Loucy (cell line): Measurements from ENCODE around the gene SLC17A1.

Source experiments
- H2AFZ ChIP-seq: fragments of 200-600 bp; sonication (generic); 2 replicates; pipeline ENCODE4 v1.6.0; 2016; ENCODE audit warnings: antibody characterized with exemption, mild to moderate bottlenecking, low read length, moderate library complexity
- H3F3A ChIP-seq: fragments of 200-600 bp; 2 replicates; pipeline ENCODE4 v1.6.0; 2016; ENCODE audit warnings: antibody characterized with exemption, low read depth, mild to moderate bottlenecking
- H3K27me3 ChIP-seq: fragments of 200-600 bp; sonication (generic); 2 replicates; pipeline ENCODE4 v1.6.1; 2014; ENCODE audit warnings: low read length, mild to moderate bottlenecking; ENCODE audit not compliant: insufficient read depth, poor library complexity, severe bottlenecking
- H3K36me3 ChIP-seq: fragments of 200-600 bp; sonication (generic); 2 replicates; pipeline ENCODE4 v1.6.1; 2016; ENCODE audit warnings: low read length; ENCODE audit not compliant: insufficient read depth
- H3K4me1 ChIP-seq: fragments of 200-600 bp; sonication (generic); 2 replicates; pipeline ENCODE4 v1.5.1; 2014; ENCODE audit warnings: low read length, mild to moderate bottlenecking; ENCODE audit not compliant: insufficient read depth, poor library complexity, severe bottlenecking
- H3K4me2 ChIP-seq: fragments of 200-600 bp; sonication (generic); 2 replicates; pipeline ENCODE4 v1.6.0; 2014; ENCODE audit warnings: antibody characterized with exemption, low read length, low read depth, mild to moderate bottlenecking; ENCODE audit not compliant: poor library complexity, severe bottlenecking
- H3K4me3 ChIP-seq: fragments of 200-600 bp; sonication (generic); 2 replicates; pipeline ENCODE4 v1.5.1; 2014; ENCODE audit warnings: low read length, mild to moderate bottlenecking, mixed read lengths; ENCODE audit not compliant: poor library complexity, severe bottlenecking
- H3K79me2 ChIP-seq: fragments of 200-600 bp; sonication (generic); 2 replicates; pipeline ENCODE4 v1.6.1; 2014; ENCODE audit warnings: low read length; ENCODE audit not compliant: insufficient read depth
- H3K9ac ChIP-seq: fragments of 200-600 bp; sonication (generic); 2 replicates; pipeline ENCODE4 v1.6.0; 2014; ENCODE audit warnings: mild to moderate bottlenecking, low read depth, low read length, moderate library complexity; ENCODE audit not compliant: poor library complexity, severe bottlenecking
- H3K9me2 ChIP-seq: fragments of 200-600 bp; sonication (generic); replicated peaks from 2 replicates; pipeline ENCODE4 v1.6.1; 2016; ENCODE audit warnings: low read depth, low read length, mixed read lengths
- H3K9me3 ChIP-seq: fragments of 200-600 bp; sonication (generic); 2 replicates; pipeline ENCODE4 v1.6.1; 2014; ENCODE audit warnings: mild to moderate bottlenecking, antibody characterized with exemption, low read length, low read depth; ENCODE audit not compliant: insufficient read depth
- H4K20me1 ChIP-seq: fragments of 200-600 bp; sonication (generic); 2 replicates; pipeline ENCODE4 v1.6.0; 2014; ENCODE audit warnings: antibody characterized with exemption, low read length, mild to moderate bottlenecking; ENCODE audit not compliant: insufficient read depth, poor library complexity, severe bottlenecking
- CTCF ChIP-seq: fragments of 200-600 bp; sonication (generic); conservative IDR thresholded peaks from 2 replicates; pipeline ENCODE4 v1.5.1; 2014; ENCODE audit warnings: mild to moderate bottlenecking, antibody characterized with exemption, low read length
- EZH2phosphoT487 ChIP-seq: fragments of 200-600 bp; IDR thresholded peaks from 2 replicates; pipeline ENCODE4 v1.6.1; 2018; ENCODE audit warnings: antibody characterized with exemption, mild to moderate bottlenecking, moderate library complexity, borderline replicate concordance

The SLC17A1 gene

GRCh38 chr6:25735261-25735660 is 96.6 kb downstream of the SLC17A1 start:
- Histone ChIP-seq H2AFZ (no peak overlapping the region), H3K4me1 (no peaks in the 10 kb centered on the region), H3K9me3 (peaks cover 14% of the 10 kb centered on the region; the same call in 1 of the 2 replicates), H3K4me3 (no peak overlapping the region), H3K36me3 (no peaks in the 10 kb centered on the region), H3K9me2 (no peaks in the 10 kb centered on the region), H3K27me3 (peaks cover 6% of the 10 kb centered on the region), H3K79me2 (no peaks in the 10 kb centered on the region), H3K4me2 (no peak overlapping the region), H3K9ac (no peak overlapping the region), H3F3A (no peaks in the 10 kb centered on the region), H4K20me1 (no peaks in the 10 kb centered on the region)
- TF ChIP-seq CTCF (no peak), EZH2phosphoT487 (no peak)
